Fibroblast of lung (primary cell): Measurements from ENCODE around the gene BCCIP. TPM values are rescaled to one million over a fixed set of nuclear protein-coding genes. Genes with fewer than 3 reads are reported as not detected.

Experiments used
- DNase-seq, 2 donors: peaks; one replicate each; pipeline versions ENCODE4 v3.0.0 to v3.0.0-alpha.2; 2010; ENCODE audit warnings: low read depth in 2 of 2
- H2AFZ ChIP-seq: 2 replicates; pipeline ENCODE4 v1.5.1; 2012; ENCODE audit warnings: low read length, control low read depth, inconsistent platforms
- H3K27ac ChIP-seq: 2 replicates; pipeline ENCODE4 v1.5.1; 2011; ENCODE audit warnings: low read length, control low read depth; ENCODE audit not compliant: insufficient read depth
- H3K27me3 ChIP-seq: 2 replicates; pipeline ENCODE4 v1.5.1; 2011; ENCODE audit warnings: mild to moderate bottlenecking, low read length; ENCODE audit not compliant: control insufficient read depth, insufficient read depth
- H3K36me3 ChIP-seq: 2 replicates; pipeline ENCODE4 v1.5.1; 2011; ENCODE audit warnings: low read length; ENCODE audit not compliant: control insufficient read depth, insufficient read depth
- H3K4me1 ChIP-seq: 2 replicates; pipeline ENCODE4 v1.5.1; 2011; ENCODE audit warnings: low read length; ENCODE audit not compliant: control insufficient read depth, insufficient read depth; ENCODE audit errors: extremely low read depth
- H3K4me2 ChIP-seq: 2 replicates; pipeline ENCODE4 v1.5.1; 2011; ENCODE audit warnings: low read length, control low read depth; ENCODE audit not compliant: insufficient read depth; ENCODE audit errors: extremely low read depth
- H3K4me3 ChIP-seq, 4 experiments: fragments of 200-600 bp in 1 of 4; sonication (generic) in 1 of 4; replicated peaks in 1 of 4; 2 replicates each; pipeline ENCODE4 v1.5.1; 2011 to 2016; ENCODE audit warnings: low read length in 4 of 4, low read depth in 3 of 4, mild to moderate bottlenecking in 3 of 4, control low read depth in 2 of 4, inconsistent platforms in 1 of 4, mixed read lengths in 1 of 4; ENCODE audit not compliant: insufficient read depth in 1 of 4; ENCODE audit errors: control extremely low read depth in 1 of 4
- H3K79me2 ChIP-seq: 2 replicates; pipeline ENCODE4 v1.5.1; 2012; ENCODE audit warnings: mild to moderate bottlenecking, low read length, inconsistent platforms; ENCODE audit not compliant: control insufficient read depth, insufficient read depth
- H3K9ac ChIP-seq: 2 replicates; pipeline ENCODE4 v1.5.1; 2011; ENCODE audit warnings: mild to moderate bottlenecking, low read length, control low read depth; ENCODE audit not compliant: insufficient read depth
- H3K9me3 ChIP-seq: 2 replicates; pipeline ENCODE4 v1.5.1; 2012; ENCODE audit warnings: low read depth, low read length; ENCODE audit not compliant: control insufficient read depth, insufficient read depth
- H4K20me1 ChIP-seq: 2 replicates; pipeline ENCODE4 v1.5.1; 2011; ENCODE audit warnings: low read length; ENCODE audit not compliant: control insufficient read depth, insufficient read depth; ENCODE audit errors: extremely low read depth
- CTCF ChIP-seq, 2 donors: IDR thresholded peaks in 1 of 2; conservative IDR thresholded peaks in 1 of 2; 1 replicate in 1 of 2; 2 replicates in 1 of 2; pipeline ENCODE4 v1.5.1; 2011 to 2012; ENCODE audit warnings: low read length in 2 of 2, control low read depth in 1 of 2, inconsistent platforms in 1 of 2, low read depth in 1 of 2, mild to moderate bottlenecking in 1 of 2
- EZH2 ChIP-seq: IDR thresholded peaks from 2 replicates; pipeline ENCODE4 v1.5.1; 2012; ENCODE audit warnings: low read length, control low read depth, mild to moderate bottlenecking; ENCODE audit errors: missing control alignments
- polyA plus RNA-seq, 2 donors: library from polyadenylated mRNA; depleted of rRNA in 1 of 2; stranded (reverse) in 1 of 2; unstranded in 1 of 2; fragments of >200 nt; gene quantifications; 2 replicates each; pipeline ENCODE4 v1.2.1, GENCODE V29; 2011 to 2012; ENCODE audit warnings: missing spikeins in 1 of 2
- total RNA-seq: library from RNA; depleted of rRNA; stranded (reverse); fragments of >200 nt; gene quantifications from 2 replicates; pipeline ENCODE4 v1.2.1, GENCODE V29; 2014

Gene BCCIP
- total and polyA plus RNA-seq, 2 donors (not counting 1 experiment from before 2014, with no cell fraction given) = 32.0 to 72.2 TPM

GRCh38 chr10:125782616-125783015 is 40.7 kb upstream of the BCCIP start:
- Histone ChIP-seq H3K79me2 (no peaks in the 10 kb centered on the region), H3K4me2 (no peak overlapping the region), H3K4me3 (no peak overlapping the region), H3K9me3 (no peaks in the 10 kb centered on the region), H2AFZ (no peak overlapping the region), H3K4me1 (no peaks in the 10 kb centered on the region), H3K27ac (no peak overlapping the region), H4K20me1 (no peaks in the 10 kb centered on the region), H3K36me3 (no peaks in the 10 kb centered on the region), H3K9ac (no peak overlapping the region), H3K27me3 (peaks cover 2% of the 10 kb centered on the region)
- TF ChIP-seq EZH2 (no peak), CTCF (conservative IDR thresholded peaks at IDR 0.05 in 1 of 2, IDR thresholded peaks at IDR 0.05 in 1 of 2; ENCODE audit: low read depth in 1 of 2, low read length in 2 of 2) (no peak)
- DNase-seq = no peak

GRCh38 chr10:125783408-125783807 is 39.9 kb upstream of the BCCIP start:
- TF ChIP-seq EZH2 (no peak), CTCF (conservative IDR thresholded peaks at IDR 0.05 in 1 of 2, IDR thresholded peaks at IDR 0.05 in 1 of 2; ENCODE audit: low read depth in 1 of 2, low read length in 2 of 2) (no peak)
- no peak overlapping the region for H3K9ac ChIP-seq
- no peak overlapping the region for H3K4me3 ChIP-seq
- H3K27me3 ChIP-seq = peaks cover 2% of the 10 kb centered on the region
- DNase-seq = no peak
- H3K4me2 ChIP-seq = no peak overlapping the region
- no peak overlapping the region for H3K27ac ChIP-seq
- no peak overlapping the region for H2AFZ ChIP-seq
- no peaks in the 10 kb centered on the region for H3K9me3 ChIP-seq
- no peaks in the 10 kb centered on the region for H4K20me1 ChIP-seq
- H3K36me3 ChIP-seq = no peaks in the 10 kb centered on the region
- no peaks in the 10 kb centered on the region for H3K79me2 ChIP-seq
- no peaks in the 10 kb centered on the region for H3K4me1 ChIP-seq

GRCh38 chr10:125783957-125784356 is 39.4 kb upstream of the BCCIP start:
- Histone ChIP-seq H3K27me3 (peaks cover 2% of the 10 kb centered on the region), H3K36me3 (no peaks in the 10 kb centered on the region), H3K9ac (no peak overlapping the region), H3K9me3 (no peaks in the 10 kb centered on the region), H3K4me2 (no peak overlapping the region), H3K4me1 (no peaks in the 10 kb centered on the region), H3K79me2 (no peaks in the 10 kb centered on the region), H2AFZ (no peak overlapping the region), H3K27ac (no peak overlapping the region), H3K4me3 (no peak overlapping the region), H4K20me1 (no peaks in the 10 kb centered on the region)
- TF ChIP-seq EZH2 (no peak), CTCF (conservative IDR thresholded peaks at IDR 0.05 in 1 of 2, IDR thresholded peaks at IDR 0.05 in 1 of 2; ENCODE audit: low read depth in 1 of 2, low read length in 2 of 2) (no peak)
- DNase-seq = peak in 1 of 2 donors; percentile 44
